GM19023 (cell line): ENCODE data around the gene GPR25.
"Not testable (repeated sequence)": the region's sequence is repeated elsewhere in the genome, so short reads cannot be mapped to it uniquely, and the experiment has no call there.

Experiments used
- ATAC-seq: cut with Tn5 transposase; IDR thresholded peaks from one replicate; pipeline ENCODE4 v1.9.1; 2021; ENCODE audit warnings: mild to moderate bottlenecking, moderate library complexity; ENCODE audit not compliant: unreplicated experiment

The GPR25 gene

DNA sequence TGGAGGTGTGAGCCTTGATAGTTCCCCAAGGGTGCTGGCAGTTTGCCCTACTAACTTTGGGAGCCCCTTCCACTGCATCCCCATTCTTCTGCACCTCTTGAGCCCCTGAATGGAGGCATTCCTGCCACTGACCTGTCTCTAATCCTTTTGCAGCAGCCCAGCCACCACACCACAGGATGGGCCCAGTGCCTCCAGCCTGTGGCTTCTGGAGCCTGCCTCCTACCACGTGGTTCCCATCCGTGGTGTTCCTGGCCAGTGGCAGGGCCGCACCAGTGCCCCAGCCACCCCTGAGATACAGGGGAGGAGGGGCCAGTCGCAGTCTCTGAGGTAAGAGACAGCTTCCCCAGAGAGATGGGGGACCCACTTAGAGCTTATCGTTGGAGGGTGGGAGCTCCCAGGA, 36.3 kb downstream of the GPR25 start:
- ATAC-seq: no peak

GRCh38 chr1:200909757-200910239, 37.0 kb downstream of the GPR25 start:
- peak; percentile 27 for ATAC-seq

GRCh38 chr1:200911361-200911760, 38.6 kb downstream of the GPR25 start:
- no peak for ATAC-seq

DNA sequence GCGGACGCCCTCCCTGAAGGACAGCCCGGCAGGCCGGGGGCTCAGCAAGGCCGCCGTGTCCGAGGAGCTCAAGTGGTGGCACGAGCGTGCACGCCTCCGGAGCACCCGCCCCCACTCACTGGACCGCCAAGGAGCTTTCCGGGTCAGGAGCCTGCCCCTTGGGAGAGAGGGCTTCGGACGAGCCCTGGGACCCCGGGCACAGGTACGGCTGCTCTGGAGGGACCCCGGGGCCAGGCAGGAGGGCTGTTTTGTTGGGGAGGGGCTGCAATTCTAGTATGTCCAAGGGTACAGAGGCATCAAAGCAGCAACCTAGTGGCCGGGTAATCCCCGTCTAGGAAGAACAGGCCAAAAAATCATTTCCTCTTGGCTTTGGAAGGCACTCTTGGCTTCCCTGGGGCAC, 39.2 kb downstream of the GPR25 start:
- not testable (repeated sequence) for ATAC-seq

- no peak for ATAC-seq
Measured at GRCh38 chr1:200912737-200913407, 40.1 kb downstream of the GPR25 start.

GRCh38 chr1:200916152-200916551, 43.4 kb downstream of the GPR25 start:
- ATAC-seq: no peak

- no peak for ATAC-seq
Measured at GRCh38 chr1:200916681-200917080, 43.9 kb downstream of the GPR25 start.

DNA sequence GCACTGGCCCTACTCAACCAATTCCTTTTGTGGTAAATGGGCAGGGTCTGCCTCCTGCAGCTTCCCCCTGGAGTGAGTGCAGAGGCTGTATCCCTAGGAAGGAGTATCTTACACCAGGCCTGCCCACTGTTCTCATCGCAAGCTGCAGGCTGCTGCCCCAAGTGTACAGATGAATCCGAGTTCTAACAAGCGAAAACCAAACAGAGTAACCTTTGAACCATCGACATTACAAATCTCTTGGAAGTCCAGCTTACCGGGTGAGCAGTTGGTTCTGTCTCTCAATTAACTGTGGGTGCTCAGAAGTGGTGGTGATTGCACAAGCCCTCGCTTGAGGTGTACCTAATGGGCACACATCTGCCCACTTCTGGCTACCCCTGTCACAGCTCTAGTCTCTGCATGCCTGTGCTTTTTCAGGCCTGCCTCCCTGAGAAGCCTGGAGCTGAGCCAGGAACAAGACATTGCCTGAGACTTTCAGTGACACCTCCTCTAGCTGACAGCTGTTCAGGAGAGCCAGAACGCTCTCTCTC, 44.6 kb downstream of the GPR25 start:
- no peak for ATAC-seq

- no peak for ATAC-seq
Measured at GRCh38 chr1:200918006-200918405, 45.2 kb downstream of the GPR25 start.

- ATAC-seq: no peak
Measured at GRCh38 chr1:200919386-200919785, 46.6 kb downstream of the GPR25 start.

- ATAC-seq: no peak
Measured at GRCh38 chr1:200921571-200922110, 48.9 kb downstream of the GPR25 start.

DNA sequence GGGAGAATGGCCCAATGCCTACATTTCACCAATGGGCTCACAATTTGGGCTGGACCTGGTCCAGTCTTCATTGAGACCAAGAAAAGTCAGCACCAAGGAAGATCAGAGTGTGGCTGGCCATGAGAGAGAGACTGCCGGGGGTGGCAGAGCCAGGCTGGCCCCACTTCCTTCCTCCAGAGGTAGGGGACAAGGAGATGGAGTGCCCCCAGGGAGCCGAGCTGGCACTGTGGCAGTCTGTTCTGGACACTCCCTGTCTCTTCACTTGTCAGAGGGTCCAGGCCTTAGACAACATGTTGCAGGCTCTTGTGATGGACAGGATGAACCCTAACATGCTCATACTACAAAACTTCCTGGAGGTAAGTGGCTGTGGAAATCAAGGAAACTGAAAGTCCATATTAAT, 49.6 kb downstream of the GPR25 start:
- no peak for ATAC-seq

- ATAC-seq: no peak
Measured at GRCh38 chr1:200923601-200924000, 50.8 kb downstream of the GPR25 start.
